Ascending aorta (tissue), 2 donors: ENCODE data around the gene UNC13C. TPM values are rescaled to one million over a fixed set of nuclear protein-coding genes. Genes with fewer than 3 reads are reported as not detected.

Source experiments
- DNase-seq, 2 donors: peaks; one replicate each; pipeline ENCODE4 v3.0.0-alpha.2; 2019; ENCODE audit warnings: low spot score in 2 of 2
- H3K27ac ChIP-seq, 2 donors: fragments of 200-600 bp; sonication (generic); one replicate each; pipeline ENCODE4 v1.5.1; 2016 to 2017; ENCODE audit warnings: mild to moderate bottlenecking in 1 of 2
- H3K27me3 ChIP-seq: fragments of 200-600 bp; sonication (generic); one replicate; pipeline ENCODE4 v1.5.1; 2017
- H3K36me3 ChIP-seq, 2 donors: fragments of 200-600 bp; sonication (generic); one replicate each; pipeline ENCODE4 v1.5.1; 2016
- H3K4me1 ChIP-seq, 2 donors: fragments of 200-600 bp; sonication (generic); one replicate each; pipeline ENCODE4 v1.5.1; 2016 to 2017; ENCODE audit warnings: mild to moderate bottlenecking in 1 of 2
- H3K4me3 ChIP-seq, 2 donors: fragments of 200-600 bp; sonication (generic); one replicate each; pipeline ENCODE4 v1.5.1; 2016 to 2017; ENCODE audit warnings: mild to moderate bottlenecking in 1 of 2
- H3K9me3 ChIP-seq, 2 donors: fragments of 200-600 bp; sonication (generic); one replicate each; pipeline ENCODE4 v1.5.1; 2016
- intact Hi-C: fragments of 100-400 bp; cut with DNase I; formaldehyde crosslinking; loops from one replicate; pipeline ENCODE4 v1.15.1; 2023
- total RNA-seq: library from RNA; depleted of rRNA; stranded (reverse); fragments of >200 nt; gene quantifications from one replicate; pipeline ENCODE4 v1.1.0, GENCODE V29; 2016
- TF ChIP-seq, protein P1 (sequence below), 3 experiments: fragments of 200-600 bp in 2 of 3; fragments of 450-650 bp in 1 of 3; sonication (generic) in 2 of 3; IDR thresholded peaks; one replicate each; pipeline ENCODE4 v1.5.1; 2016 to 2019; ENCODE audit warnings: antibody characterized with exemption in 3 of 3, mild to moderate bottlenecking in 1 of 3, moderate library complexity in 1 of 3

Gene UNC13C
- total RNA-seq, 1 donor from 2014 or later: 2.0 TPM

DNA sequence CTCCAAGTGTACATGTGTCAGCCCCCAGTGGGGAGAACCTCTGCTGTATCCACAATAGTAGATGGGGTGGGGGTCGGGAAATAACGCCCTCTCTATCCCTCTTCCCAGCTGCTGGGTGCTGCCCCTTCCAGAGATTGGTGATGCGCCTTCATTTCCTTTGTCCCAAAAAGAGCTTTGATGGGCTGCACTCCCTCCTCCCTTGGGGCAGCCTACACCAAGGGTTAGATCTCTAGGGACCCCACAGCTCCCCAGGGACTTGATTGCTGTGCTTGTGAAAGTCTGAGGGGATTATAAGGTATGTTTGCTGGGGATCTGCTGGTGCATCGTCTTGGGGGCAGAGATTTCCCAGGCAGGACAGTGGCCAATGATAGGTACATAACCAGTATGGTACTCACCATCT, 105.3 kb downstream of the UNC13C start:
- Histone ChIP-seq H3K4me1 (no peaks in the 10 kb centered on the region), H3K4me3 (no peak overlapping the region), H3K27me3 (no peaks in the 10 kb centered on the region), H3K36me3 (no peaks in the 10 kb centered on the region), H3K27ac (no peak overlapping the region), H3K9me3 (no peaks in the 10 kb centered on the region)
- TF ChIP-seq, protein P1, sequence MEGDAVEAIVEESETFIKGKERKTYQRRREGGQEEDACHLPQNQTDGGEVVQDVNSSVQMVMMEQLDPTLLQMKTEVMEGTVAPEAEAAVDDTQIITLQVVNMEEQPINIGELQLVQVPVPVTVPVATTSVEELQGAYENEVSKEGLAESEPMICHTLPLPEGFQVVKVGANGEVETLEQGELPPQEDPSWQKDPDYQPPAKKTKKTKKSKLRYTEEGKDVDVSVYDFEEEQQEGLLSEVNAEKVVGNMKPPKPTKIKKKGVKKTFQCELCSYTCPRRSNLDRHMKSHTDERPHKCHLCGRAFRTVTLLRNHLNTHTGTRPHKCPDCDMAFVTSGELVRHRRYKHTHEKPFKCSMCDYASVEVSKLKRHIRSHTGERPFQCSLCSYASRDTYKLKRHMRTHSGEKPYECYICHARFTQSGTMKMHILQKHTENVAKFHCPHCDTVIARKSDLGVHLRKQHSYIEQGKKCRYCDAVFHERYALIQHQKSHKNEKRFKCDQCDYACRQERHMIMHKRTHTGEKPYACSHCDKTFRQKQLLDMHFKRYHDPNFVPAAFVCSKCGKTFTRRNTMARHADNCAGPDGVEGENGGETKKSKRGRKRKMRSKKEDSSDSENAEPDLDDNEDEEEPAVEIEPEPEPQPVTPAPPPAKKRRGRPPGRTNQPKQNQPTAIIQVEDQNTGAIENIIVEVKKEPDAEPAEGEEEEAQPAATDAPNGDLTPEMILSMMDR (IDR thresholded peaks at IDR 0.05): no peak
- no peak for DNase-seq
- intact Hi-C loops: no loop called here

DNA sequence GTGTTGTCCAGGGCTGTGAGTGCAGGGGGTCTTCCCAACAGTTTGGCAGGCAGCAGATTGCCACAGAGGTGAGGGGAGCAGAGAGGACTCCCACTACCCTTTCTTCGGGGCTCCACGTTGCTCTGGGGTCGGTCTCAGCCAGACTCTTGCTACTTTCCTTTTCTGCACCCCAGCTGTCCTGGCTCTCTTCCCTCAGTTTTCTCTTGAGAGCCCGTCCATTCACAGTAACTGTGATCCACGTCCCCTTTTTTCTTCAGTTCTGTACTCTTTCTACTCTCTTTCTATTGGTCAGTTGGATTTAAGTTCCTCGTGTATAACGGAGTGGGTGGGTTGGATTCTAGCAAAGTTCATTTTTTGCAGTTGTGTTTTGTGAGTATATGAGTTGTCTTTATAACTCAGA, 105.8 kb downstream of the UNC13C start:
- DNase-seq: no peak
- TF ChIP-seq, protein P1 (IDR thresholded peaks at IDR 0.05): no peak
- H3K27me3 ChIP-seq: no peaks in the 10 kb centered on the region
- intact Hi-C loops: no loop called here
- H3K9me3 ChIP-seq: no peaks in the 10 kb centered on the region
- no peak overlapping the region for H3K4me3 ChIP-seq
- H3K36me3 ChIP-seq: no peaks in the 10 kb centered on the region
- H3K27ac ChIP-seq: no peak overlapping the region
- H3K4me1 ChIP-seq: no peaks in the 10 kb centered on the region

DNA sequence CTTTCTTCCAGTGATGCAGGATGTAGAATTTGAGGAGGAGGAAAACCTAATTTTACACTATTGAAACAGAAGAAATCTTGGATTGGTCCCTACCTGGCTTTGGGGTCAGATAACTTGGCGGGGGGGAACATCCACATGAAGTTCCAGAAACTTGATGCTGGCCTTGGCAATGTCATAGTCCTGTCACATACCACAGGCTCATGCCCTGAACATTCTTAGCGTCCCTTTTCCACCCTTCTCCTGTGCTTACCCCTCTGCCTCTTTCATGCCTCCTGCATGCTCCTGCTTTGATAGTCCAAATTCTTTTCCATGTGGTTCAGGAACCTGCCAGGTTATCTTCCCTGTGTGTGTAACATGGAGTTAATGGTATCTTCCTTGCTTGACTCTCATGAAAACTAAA, 110.6 kb downstream of the UNC13C start:
- TF ChIP-seq, protein P1 (IDR thresholded peaks at IDR 0.05): no peak

DNA sequence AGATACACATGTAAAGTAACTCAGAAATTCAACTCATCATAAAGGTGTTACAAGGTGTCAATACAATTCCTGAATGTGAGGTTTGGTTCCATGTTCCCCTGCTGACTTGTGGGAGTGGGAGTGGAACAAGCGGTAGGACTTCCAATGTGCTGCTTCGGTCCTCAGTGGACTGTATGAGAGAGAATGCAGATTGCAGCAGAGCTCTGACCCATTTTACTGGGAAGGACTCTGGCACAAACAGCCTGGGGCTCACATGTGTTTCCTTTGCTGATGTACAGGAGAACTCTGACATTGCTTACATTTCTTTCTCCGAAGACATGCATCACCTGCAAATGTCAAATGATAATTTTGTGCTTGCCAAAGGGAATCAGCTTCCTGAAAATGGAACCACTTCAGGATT, 111.5 kb downstream of the UNC13C start:
- DNase-seq: no peak
- no peaks in the 10 kb centered on the region for H3K4me1 ChIP-seq
- intact Hi-C loops: no loop called here
- no peaks in the 10 kb centered on the region for H3K9me3 ChIP-seq
- no peak overlapping the region for H3K4me3 ChIP-seq
- TF ChIP-seq, protein P1 (IDR thresholded peaks at IDR 0.05): no peak
- no peaks in the 10 kb centered on the region for H3K36me3 ChIP-seq
- no peaks in the 10 kb centered on the region for H3K27me3 ChIP-seq
- no peak overlapping the region for H3K27ac ChIP-seq

More for the DNA sequence above, 110.6 kb downstream of the UNC13C start:
- H3K9me3 ChIP-seq: no peaks in the 10 kb centered on the region
- H3K27ac ChIP-seq: no peak overlapping the region
- intact Hi-C loops: no loop called here
- H3K36me3 ChIP-seq: no peaks in the 10 kb centered on the region
- no peak overlapping the region for H3K4me3 ChIP-seq
- H3K27me3 ChIP-seq: no peaks in the 10 kb centered on the region
- H3K4me1 ChIP-seq: no peaks in the 10 kb centered on the region
- DNase-seq: no peak

DNA sequence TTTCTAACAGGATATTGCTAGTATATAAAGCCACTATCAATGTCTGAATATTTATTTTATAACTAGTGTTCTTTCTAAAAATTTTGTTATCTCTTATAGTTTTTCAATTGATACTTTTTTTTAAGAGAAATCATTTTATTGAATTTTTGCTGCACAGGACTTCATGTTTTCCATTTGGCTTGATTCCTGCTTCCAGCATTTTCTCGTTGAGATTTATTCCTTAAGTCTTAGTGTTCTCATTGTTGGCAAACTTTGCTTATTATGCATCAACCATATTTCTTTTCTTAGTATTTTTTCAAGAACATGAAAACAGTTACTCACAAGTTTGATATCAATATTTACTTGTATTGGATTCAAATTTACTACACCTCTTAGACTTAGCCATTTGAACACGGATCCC, 113.4 kb downstream of the UNC13C start:
- no peaks in the 10 kb centered on the region for H3K36me3 ChIP-seq
- H3K27ac ChIP-seq: no peak overlapping the region
- H3K27me3 ChIP-seq: no peaks in the 10 kb centered on the region

More for the DNA sequence above, 113.4 kb downstream of the UNC13C start:
- TF ChIP-seq, protein P1 (IDR thresholded peaks at IDR 0.05): no peak
- no peaks in the 10 kb centered on the region for H3K4me1 ChIP-seq
- no peaks in the 10 kb centered on the region for H3K9me3 ChIP-seq
- H3K4me3 ChIP-seq: no peak overlapping the region
- intact Hi-C loops: no loop called here
- DNase-seq: no peak
